ENCODE measurements around the gene RGS7. TPM values are rescaled to one million over a fixed set of nuclear protein-coding genes. Genes with fewer than 3 reads are reported as not detected.

RGS7 gene
- total and polyA plus RNA-seq, 2 of the 8 experiments (the other 6 are each of a cell fraction or from before 2014, with no cell fraction given): 1.6 to 3.0 TPM

DNA sequence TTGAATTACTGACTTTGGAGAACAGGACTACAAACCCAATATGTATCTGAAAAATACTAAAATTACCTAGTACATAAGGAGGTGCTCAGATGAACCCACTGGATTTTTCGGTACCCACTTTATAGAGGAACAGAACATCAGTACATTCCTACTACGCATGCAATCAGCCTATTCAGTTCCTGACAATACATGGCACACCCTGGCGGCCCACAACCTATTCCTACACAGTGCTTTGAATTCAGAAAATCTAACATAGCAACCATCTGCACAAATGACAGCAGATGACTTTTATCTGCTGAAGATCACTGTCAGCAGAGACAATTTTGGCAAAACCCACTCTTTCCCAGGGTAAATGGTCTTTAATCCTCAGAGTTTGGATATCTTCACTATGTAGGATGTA is 487.9 kb downstream of the RGS7 start:
- no peak overlapping the region for H3K14ac ChIP-seq (ENCODE audit: insufficient read length)
- no peaks in the 10 kb centered on the region for H3K79me2 ChIP-seq (ENCODE audit: control insufficient read depth in 1 of 2, insufficient read depth in 2 of 2, low read length in 2 of 2)
- FAIRE-seq: no peak
- H3K18ac ChIP-seq (ENCODE audit: extremely low read depth, low read length): no peak overlapping the region
- H4K91ac ChIP-seq (replicated peaks; ENCODE audit: insufficient read length, low read length): no peak overlapping the region
- H2BK120ac ChIP-seq (replicated peaks; ENCODE audit: low read depth, low read length): no peak overlapping the region
- H3K79me1 ChIP-seq (ENCODE audit: low read depth, low read length): no peaks in the 10 kb centered on the region
- H2BK20ac ChIP-seq (ENCODE audit: low read length): no peak overlapping the region
- no peaks in the 10 kb centered on the region for H3K36me3 ChIP-seq (ENCODE audit: control insufficient read depth in 2 of 4, insufficient read depth in 4 of 4, low read length in 3 of 4)
- H3K27ac ChIP-seq (ENCODE audit: low read depth, low read length): no peak overlapping the region
- no peak for DNase-seq (ENCODE audit: low read depth in 1 of 2, low spot score in 2 of 2)
- no peaks in the 10 kb centered on the region for H3K27me3 ChIP-seq (replicated peaks in 1 of 4; ENCODE audit: control insufficient read depth in 3 of 4, extremely low read depth in 1 of 4, insufficient read depth in 3 of 4, low read length in 3 of 4)
- no peaks in the 10 kb centered on the region for H4K20me1 ChIP-seq (replicated peaks in 1 of 2; ENCODE audit: control insufficient read depth in 1 of 2, insufficient read depth in 2 of 2, low read length in 2 of 2)
- H3K9ac ChIP-seq (replicated peaks in 1 of 4; ENCODE audit: extremely low read depth in 1 of 4, low read depth in 3 of 4, low read length in 3 of 4): no peak overlapping the region
- no peaks in the 10 kb centered on the region for H3K9me3 ChIP-seq (ENCODE audit: insufficient read depth in 2 of 2, low read depth in 1 of 2, low read length in 1 of 2)
- POLR2A ChIA-PET (ENCODE audit: partially characterized antibody): no interaction called here
- no peak overlapping the region for H3K4me3 ChIP-seq (ENCODE audit: extremely low read depth in 1 of 4, insufficient read depth in 2 of 4, low read depth in 3 of 4, low read length in 4 of 4)
- no peak overlapping the region for H2BK5ac ChIP-seq (ENCODE audit: low read depth, low read length)
- CTCF ChIA-PET (ENCODE audit: partially characterized antibody): no interaction called here
- H3K4me1 ChIP-seq (replicated peaks in 1 of 4; ENCODE audit: control insufficient read depth in 3 of 4, insufficient read depth in 4 of 4, low read length in 3 of 4): no peaks in the 10 kb centered on the region
- no peak overlapping the region for H3K4me2 ChIP-seq (ENCODE audit: insufficient read depth in 1 of 2, low read depth in 2 of 2, low read length in 2 of 2)
- no peak overlapping the region for H2BK12ac ChIP-seq (ENCODE audit: low read depth, low read length)
- H2AK5ac ChIP-seq (ENCODE audit: low read depth, low read length): no peak overlapping the region
- no peak overlapping the region for H2BK15ac ChIP-seq (ENCODE audit: low read length)
- H3K56ac ChIP-seq (replicated peaks; ENCODE audit: insufficient read length, low read depth, low read length): no peak overlapping the region
- H3K4ac ChIP-seq (replicated peaks; ENCODE audit: insufficient read length, low read depth, low read length): no peak overlapping the region
- no peak overlapping the region for H3K23ac ChIP-seq (ENCODE audit: insufficient read length)
- no peak overlapping the region for H4K5ac ChIP-seq (ENCODE audit: insufficient read length, low read depth, low read length)
- no peak overlapping the region for H4K8ac ChIP-seq (ENCODE audit: extremely low read depth, insufficient read depth, low read length)
- TF ChIP-seq, protein P1, sequence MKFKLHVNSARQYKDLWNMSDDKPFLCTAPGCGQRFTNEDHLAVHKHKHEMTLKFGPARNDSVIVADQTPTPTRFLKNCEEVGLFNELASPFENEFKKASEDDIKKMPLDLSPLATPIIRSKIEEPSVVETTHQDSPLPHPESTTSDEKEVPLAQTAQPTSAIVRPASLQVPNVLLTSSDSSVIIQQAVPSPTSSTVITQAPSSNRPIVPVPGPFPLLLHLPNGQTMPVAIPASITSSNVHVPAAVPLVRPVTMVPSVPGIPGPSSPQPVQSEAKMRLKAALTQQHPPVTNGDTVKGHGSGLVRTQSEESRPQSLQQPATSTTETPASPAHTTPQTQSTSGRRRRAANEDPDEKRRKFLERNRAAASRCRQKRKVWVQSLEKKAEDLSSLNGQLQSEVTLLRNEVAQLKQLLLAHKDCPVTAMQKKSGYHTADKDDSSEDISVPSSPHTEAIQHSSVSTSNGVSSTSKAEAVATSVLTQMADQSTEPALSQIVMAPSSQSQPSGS (IDR thresholded peaks at IDR 0.05; ENCODE audit: low read length): no peak
- TF ChIP-seq CTBP2 (IDR thresholded peaks at IDR 0.05; ENCODE audit: borderline replicate concordance, insufficient read depth, insufficient read length, low read length) (no peak), CHD1 (IDR thresholded peaks at IDR 0.05; ENCODE audit: low read depth, low read length) (no peak), SAP30 (IDR thresholded peaks at IDR 0.05; ENCODE audit: insufficient read depth, insufficient replicate concordance, low read length) (no peak), CREB1 (IDR thresholded peaks at IDR 0.05) (no peak)
- no peak overlapping the region for H2AFZ ChIP-seq (ENCODE audit: low read length)
- WGBS, 2 experiments (ENCODE audit: extremely low coverage in 1 of 2, insufficient coverage in 1 of 2, insufficient read length in 1 of 2, insufficient replicate concordance in 2 of 2, low coverage in 1 of 2, low lambda C conversion rate in 2 of 2, missing lambda C conversion rate in 1 of 2): 96% methylated on average over 3 of the region's 3 CpGs; no CpG with 5 or more reads in 1 of the 2 experiments
- no peaks in the 10 kb centered on the region for H3K23me2 ChIP-seq (ENCODE audit: low read depth, low read length)
